Activated CD4-positive, alpha-beta T cell treated with anti-CD3 and anti-CD28 coated beads for 1 hour (primary cell): ENCODE data around the gene ADISSP.
"Not testable (repeated sequence)": the region's sequence is repeated elsewhere in the genome, so short reads cannot be mapped to it uniquely, and the experiment has no call there.

Experiments used
- DNase-seq: peaks from one replicate; pipeline ENCODE4 v3.0.0-alpha.2; 2020

ADISSP gene

DNA sequence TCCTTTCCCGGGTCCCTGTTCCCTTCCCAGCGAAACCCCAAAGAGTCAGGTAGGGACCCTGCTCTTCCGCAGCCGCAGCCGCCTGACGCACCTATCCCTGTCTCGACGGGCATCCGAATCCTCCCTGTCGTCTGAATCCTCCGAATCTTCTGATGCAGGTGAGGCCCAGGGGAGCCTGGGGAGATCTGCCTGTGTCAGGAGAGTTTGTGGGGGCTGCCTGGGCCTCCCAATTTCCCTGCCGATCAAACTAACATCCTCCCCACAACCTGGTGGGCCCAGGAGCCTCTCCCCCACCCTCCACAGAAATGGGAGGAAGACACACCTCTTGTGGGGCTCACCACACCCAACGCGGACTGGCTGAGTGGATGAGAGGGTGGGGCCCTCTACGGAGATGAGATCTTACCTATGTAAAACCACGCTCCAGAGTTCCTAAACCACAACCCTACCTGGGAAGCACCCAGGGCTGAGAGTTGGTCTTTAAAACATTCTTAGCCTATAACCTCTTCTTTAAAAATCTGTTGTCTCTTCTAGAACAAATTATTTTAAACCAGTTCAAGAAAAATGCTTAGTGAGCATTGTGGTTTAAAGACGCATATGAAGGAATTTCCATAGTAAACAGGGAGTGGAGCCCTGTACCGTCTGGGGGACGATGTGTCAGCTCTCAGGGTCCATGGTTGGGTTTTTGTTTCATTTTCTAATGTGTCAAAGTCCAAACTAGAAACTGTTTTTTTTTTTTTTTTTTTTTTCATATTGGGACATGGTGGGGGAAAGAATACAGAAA, 30.2 kb upstream of the ADISSP start:
- DNase-seq = no peak

DNA sequence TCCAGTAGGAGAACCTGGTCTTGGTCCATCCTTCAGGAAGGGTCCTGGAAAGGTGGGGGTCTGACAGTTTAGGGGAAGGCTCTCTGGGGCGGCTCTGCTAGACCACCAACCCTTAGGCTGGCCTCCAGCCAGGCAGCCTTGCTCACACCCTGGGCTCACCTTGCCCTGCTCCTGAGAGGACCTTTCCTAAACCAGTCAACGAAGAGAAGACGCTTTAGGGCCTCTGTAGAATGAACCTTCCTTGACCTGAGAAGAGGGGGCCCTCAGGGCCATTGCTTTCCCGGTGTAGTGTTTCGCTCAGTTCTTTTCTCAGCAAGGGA, 29.6 kb upstream of the ADISSP start:
- DNase-seq = no peak

DNA sequence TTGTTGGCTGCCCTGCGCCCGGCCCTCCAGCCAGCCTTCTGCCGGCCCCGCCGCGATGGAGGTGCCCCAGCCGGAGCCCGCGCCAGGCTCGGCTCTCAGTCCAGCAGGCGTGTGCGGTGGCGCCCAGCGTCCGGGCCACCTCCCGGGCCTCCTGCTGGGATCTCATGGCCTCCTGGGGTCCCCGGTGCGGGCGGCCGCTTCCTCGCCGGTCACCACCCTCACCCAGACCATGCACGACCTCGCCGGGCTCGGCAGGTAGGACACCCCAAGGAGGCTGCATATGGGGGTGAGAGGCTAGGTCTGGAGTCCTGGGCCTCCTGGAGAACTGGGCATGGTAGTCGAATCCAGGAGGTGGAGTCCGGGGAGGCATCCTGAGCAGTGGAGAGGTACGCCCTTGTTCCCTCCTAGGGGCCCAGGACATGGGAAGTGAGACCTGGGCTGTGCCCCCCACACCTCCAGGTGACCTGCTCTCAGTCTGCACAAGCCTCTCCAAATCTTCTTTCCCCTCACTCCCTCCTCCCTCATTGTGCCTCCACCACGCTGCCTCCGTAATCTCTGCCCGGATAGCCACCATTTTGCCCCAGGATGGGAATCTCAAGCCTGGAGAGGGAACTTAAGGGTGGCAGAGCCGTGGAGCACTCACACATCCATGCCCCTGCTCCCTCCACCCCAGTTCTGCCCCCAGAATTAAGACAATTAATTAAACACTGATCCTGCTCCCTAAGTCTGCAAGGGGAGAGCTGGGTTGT, 29.1 kb upstream of the ADISSP start:
- no peak for DNase-seq

DNA sequence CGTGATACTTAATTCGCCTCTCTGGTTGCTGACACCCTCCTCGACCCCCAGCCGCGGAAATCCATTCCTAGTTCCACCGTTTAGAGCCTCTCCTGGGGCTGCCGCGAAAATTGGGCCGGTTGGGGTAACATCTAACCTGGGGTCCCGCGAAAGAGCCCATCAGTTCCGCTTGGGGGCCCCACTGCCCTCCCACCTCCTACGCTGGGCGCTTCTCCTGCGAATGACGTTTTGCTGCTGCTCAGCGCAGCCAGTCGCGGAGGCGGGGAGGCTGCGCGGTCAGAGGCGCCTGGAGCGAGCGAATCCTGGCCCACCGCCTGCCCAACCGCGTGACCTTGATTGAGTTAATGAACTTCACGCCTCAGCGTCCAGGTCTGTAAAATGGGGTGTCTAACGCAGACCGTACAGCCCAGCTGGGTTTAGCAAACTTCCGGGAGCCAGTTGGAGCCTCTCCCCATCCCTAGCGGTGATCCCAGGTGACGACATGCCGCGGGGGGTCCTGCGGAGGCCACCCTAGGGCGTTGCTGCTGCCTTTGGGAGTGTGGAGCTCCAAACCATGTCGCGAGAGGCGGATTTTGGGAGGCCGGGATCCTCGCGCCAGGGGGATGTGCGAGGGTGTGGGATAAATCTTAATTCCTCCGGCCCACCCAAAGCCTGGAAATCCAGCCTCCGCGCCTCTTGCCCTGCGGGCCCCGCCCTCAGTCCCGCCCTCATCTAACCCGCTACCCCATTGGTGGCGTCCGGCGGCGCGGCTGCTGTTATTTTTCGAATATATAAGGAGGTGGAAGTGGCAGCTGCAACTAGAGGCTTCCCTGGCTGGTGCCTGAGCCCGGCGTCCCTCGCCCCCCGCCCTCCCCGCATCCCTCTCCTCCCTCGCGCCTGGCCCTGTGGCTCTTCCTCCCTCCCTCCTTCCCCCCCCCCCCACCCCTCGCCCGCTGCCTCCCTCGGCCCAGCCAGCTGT, 28.2 kb upstream of the ADISSP start, which contains the start of gene CDC25B:
Gene CDC25B, plus strand, starts transcription at position 800 of the 958 bp plus-strand sequence. CDS start 222 bp downstream, outside the sequence.
- DNase-seq = peak; percentile 83

DNA sequence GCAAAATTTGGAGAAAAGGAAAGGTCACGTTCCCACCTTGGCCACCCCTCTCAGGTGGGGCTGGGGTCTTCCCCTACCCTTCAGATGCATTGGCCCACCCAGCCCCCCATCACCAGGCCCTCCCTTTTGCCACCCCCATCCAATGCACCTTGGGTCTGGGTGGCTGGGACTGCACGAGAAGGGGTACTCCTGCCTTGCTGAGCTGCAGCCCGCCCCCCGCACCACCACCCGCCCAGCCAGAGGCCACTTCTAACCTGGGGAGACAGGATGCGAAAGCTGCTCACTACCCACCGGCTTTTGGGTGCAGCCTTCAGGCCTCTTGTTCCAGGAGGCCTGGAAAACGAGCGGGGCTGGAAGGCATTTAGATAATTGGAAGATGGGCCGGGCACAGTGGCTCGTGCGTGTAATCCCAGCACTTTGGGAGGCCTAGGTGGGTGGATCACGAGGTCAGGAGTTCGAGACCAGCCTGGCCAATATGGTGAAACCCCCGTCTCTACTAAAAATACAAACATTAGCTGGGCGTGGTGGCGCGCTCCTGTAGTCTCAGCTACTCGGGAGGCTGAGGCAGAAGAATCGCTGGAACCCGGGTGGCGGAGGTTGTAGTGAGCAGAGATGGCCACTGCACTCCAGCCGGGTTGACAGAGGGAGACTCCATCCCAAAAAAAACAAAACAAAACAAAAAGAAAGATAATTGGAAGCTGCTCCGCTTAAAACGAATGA, 27.3 kb upstream of the ADISSP start:
- DNase-seq = no peak

DNA sequence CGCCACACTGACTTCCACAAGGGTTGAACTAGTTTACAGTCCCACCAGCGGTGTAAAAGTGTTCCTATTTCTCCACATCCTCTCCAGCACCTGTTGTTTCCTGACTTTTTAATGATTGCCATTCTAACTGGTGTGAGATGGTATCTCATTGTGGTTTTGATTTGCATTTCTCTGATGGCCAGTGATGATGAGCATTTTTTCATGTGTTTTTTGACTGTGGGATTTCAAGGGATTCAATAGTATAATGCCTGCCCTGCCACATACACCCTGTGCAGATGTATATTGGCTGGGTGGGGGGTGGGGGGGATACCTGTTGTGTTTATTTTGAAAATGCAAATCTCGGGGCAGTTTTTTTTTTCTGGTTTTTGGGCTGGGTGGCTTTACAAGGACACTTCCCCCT, 26.6 kb upstream of the ADISSP start:
- not testable (repeated sequence) for DNase-seq

DNA sequence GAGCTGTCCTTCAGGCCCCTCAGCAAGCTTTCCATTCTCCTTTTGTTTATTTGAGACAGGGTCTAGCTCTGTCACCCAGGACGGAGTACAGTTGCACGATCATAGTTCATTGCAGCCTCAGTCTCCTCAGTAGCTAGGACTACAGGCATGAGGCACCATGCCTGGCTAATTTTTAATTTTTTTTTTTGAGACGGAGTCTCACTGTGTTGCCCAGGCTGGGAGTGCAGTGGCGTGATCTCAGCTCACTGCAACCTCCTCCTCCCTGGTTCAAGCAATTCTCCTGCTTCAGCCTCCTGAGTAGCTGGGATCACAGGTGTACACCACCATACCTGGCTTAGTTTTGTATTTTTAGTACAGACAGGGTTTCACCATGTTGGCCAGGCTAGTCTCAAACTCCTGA, 21.6 kb upstream of the ADISSP start:
- DNase-seq = not testable (repeated sequence)

DNA sequence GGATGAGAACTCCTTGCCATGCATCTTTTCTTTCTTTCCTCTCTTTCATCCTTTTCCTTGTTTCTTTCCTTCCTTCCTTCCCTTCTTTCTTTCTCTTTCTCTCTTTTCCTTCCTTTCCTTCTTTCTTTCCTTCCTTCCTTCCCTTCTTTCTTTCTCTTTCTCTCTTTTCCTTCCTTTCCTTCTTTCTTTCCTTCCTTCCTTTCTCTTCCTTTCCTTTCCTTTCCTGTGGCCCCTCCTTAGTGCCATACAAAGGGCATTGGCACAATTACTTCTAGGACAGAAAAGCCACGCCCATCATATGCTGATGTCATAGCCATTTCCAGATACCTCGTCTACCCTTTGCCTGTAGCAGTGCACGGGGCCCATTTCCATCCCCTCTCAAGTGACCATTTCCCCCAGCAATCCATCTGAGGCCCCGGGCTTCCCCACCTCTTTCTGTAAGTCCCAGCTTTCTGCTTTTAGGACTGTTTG, 21.2 kb upstream of the ADISSP start:
- no peak for DNase-seq

DNA sequence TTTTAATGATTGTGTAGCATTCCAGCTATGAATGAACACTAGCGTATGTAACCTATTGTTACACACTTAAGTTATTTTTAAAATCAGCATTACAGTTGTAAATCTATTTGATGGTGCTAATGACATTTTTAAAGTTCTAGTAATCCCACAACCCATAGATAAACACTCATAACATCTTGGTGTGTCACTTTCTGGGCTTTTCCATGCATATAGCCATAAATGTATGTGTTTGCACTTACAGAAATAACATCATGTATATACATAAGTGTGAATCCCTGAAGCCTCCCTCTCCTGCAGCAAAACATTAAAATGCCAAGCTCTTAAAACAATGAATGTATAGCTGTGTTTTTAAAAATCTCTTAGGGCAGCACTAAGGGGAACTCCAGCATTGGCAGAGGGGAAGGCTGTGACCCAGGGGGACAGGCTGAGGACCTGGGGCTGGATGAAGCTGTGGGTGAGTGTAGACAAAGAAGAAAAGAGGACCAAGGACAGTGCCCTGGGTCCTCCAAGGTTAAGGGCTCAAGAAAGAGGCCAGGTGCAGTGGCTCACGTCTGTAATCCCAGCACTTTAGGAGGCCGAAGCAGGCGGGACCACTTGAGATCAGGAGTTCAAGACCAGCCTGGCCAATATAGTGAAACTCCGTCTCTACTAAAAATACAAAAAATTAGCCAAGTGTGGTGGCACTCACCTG, 19.9 kb upstream of the ADISSP start:
- DNase-seq = no peak

DNA sequence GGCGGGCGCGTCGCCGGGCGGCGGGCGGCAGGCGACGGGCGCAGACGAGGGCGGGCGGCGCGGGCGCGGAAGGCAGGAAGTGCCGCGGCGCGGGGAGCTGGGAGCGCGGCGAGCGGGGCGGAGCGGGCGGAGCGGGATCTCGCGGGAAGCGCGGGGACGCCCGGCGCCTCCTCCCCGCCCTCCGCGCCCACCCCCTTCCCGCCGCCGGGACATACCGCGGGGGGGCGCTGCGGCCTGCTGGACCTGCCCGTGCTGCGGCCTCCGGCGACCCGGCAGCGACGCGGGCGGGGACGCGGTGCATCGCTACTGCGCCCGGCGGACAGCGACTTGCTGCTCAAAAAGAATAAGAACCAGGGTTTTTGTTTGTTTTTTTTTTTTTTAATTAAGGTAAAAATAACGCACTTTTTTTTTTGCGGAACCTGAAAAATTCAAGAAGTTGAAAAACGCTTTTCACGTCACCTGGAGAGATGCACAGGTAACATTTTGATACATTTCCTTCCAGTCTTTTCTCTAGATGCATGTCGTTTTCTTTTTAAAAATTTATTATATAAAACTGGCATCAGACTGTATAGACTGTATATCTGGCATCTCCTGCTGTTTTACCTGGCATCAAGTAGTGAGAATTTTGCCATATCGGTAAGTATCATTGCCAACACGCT, 19.2 kb upstream of the ADISSP start, which contains the start of gene CENPB:
Gene CENPB, minus strand, starts transcription at position 76 of the 659 bp plus-strand sequence. CDS start 257 bp downstream, outside the sequence.
- peak; percentile 83 for DNase-seq

DNA sequence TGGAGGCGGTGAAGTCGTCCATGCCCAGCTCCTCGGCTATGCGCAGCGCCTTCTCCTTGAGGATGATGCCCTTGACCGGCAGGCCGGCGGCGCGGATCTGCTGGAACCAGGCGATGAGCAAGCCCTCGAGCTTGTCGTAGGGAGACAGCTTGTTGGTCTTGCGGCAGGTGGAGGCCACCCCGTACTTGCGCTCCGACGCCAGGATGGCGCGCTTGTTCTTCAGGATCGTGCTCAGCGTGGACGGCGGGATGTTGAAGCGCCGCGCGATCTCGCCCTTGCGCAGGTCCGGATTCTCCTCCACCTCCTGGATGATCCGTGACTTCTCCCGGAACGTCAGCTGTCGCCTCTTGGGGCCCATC, 18.6 kb upstream of the ADISSP start:
- DNase-seq = no peak

DNA sequence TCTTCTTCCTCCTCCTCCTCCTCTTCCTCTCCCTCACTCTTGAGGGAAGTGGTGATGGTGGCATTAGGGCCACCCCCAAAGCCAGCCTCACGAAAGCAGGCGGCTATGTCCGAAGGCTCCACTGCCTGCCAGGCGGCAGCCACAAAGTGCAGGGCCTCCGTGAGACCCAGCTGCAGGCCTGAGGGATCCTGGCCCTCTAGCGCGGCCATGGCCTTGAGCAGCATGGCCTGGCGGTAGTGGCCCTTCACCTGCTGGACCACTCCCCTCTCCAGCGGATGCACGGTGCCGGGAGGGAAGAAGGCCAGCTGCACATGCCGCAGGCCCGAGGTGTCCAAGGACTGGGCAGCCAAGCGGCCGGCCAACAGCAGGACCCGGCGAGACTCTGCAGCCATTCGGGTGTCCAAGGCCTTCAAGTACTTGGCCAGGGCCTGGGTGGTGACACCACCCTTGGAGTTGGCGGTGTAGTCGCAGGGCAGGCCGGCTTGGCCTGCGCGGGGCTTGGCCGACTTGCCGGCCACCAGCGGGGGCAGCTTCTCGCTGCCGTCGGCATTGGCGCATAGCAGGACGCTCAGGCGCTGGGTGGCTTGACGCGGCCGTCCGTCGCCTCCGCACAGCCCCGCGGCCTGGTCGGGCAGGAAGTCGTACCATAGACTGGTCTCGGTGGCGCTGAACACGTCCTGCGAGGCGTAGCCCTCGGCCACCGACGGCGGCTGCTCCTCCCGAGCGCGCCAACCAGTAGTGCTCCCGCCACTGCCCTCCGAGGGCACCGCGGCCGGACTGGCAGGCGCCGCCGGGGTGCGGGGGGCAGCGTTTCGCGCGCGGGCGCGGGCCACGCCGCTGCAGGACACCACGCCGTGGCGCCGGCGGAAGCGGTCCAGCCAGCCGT, 17.9 kb upstream of the ADISSP start:
- no peak for DNase-seq

DNA sequence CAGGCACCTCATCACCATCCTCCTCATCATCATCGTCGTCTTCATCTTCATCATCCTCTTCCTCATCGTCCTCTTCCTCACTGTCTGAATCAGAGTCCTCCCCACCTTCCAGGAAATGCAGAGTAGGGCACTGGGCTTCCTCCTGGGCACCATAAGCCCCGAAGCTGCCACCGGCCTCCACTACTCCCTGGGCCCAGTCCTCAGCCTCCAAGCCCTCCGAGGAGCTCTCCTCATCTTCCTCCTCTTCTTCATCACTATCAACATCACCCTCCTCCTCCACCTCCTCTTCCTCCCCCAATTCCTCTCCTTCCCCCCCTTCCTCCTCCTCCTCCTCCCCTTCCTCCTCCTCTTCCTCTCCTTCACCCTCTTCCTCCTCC, 17.3 kb upstream of the ADISSP start:
- no peak for DNase-seq

DNA sequence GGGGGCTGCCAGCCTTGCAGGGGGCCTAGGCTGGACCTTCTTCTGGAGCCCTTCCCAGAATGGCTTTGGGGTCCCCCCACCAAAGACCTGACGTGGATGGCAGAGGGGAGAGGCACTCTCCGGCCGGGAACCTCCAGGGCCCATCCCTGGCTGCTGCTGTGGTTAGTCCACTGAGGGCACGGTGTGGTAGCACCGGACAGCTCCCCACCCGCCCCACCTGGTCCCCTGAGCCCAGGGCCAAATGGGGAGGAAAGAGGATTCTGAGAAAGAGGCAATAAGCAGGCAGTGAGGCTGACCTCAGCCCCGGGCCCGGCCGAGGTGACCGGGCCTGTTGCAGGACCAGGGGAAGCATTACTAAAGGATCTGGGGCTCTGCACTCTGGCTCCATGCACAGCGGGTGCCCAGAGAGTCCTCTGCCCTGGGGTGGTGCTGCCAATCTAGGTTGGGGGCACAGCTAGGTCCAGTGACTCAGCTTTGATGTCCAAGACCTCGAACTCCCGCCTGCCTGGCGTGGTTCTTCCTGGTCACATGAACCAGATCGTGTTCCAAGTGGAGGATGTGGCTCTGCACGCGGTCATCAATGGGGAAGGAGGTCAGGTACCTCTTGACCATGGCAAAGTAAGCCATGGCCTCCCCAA, 16.8 kb upstream of the ADISSP start:
- DNase-seq = no peak

DNA sequence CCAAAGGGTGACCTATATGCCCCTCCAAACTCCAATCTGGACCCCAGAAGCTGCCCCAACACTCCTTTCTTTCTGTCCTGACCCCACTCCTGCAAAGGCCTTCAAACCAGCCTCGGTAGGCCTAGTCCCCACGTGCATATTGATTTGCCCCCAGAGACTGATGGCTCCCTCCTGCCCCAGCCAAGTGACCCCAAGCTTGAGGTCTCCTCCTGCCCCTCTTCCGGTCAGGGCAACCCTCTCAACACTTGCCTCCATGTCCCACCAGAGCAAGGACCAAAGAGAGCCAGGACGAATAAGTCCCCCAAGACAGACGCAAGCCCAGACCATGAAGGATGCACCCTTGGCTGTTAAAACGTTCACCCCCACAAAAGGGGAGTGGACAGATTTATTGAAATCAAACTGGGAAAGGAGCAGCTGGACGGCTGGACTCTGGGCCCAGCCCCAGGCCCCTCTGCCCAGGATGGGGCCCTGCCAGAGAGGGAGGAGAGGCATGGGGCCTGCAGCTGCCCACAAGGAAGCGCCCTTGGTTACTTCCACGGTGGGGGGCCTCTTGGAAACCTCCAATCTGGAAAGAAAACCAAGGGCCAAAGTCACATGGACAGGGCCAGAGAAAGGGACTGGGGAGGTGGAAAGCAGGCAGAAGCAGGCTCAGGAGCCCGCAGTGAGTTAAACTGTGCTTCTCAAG, 16.1 kb upstream of the ADISSP start:
- DNase-seq = no peak

DNA sequence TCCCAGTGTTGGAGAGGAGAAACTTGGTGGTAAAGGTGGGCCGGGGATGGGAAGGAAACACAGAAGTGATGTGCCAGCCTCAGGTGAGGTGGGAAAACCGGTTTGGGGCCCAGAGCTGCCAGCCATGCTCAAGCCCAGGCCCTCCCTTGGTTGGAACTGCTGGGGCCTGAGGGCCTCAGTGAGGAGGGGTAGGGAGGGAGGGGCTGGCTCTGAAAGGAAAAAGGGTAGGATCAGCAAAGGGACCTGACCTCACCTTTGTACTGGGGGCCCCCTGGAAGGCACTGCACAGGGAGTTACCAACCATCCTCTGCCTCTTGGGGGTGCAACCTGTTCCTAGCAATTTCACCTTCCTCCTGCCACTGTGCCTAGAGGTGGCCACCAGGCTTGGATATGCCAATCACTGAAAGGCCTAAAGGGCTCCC, 15.5 kb upstream of the ADISSP start:
- DNase-seq = no peak

DNA sequence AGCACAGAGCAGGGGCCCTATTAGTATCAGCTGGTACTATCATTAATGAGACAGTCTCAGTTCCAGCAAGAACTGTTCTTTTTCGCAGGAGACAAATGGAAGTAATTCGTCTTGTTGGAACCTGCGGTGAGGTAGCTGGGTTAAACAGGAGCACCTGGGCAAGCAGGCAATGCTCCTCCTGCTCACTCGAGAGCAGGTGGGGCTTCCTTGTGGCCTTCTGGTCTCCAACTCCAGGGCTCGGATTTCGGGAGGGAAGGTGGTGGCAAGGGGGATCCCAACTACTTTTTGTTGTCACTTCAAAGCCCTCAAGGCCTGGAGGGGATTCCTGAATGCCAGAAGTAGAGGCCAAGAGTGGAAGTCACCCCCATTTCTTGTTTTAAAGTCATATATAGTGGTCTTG, 15.0 kb upstream of the ADISSP start:
- no peak for DNase-seq

DNA sequence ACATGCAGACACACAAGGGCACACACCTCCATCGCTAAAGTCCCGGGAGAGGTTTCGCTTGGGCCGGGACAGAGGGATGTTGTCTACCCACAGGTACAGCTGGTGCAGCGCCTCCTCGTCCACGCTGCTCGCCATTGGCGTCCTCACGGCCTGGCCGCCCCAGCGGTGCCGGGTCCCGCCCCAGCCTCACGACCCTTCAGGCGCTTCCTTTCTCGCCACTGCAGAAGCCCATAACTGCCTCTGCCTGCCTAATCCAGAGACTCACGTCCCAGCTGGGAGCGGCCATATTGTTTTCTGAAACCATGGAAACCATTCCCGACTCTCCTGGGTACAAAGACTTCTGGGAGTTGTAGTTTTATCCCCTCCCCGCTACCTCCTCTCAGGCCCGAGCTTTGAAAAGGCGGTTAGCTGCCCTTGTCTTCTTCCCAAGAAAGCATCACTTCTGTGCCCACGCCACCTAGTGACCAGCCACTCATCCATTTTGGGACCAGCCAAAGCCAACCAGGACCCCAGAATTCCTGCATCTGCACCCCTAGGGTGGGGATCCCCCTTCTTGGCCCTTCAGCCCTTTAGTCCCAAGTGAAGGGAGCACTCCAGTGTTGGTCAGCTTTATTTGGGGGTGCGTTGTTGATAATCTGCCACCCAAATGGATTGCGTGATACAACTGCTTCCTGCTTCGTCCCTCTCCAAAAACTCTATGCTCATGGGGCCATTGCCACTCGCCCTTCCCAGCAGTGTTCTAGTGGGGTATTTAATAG, 13.8 kb upstream of the ADISSP start, which contains the start of gene SPEF1:
Gene SPEF1, minus strand, starts transcription at position 296 of the 758 bp plus-strand sequence. Its CDS starts 161 bp downstream, at position 135.
- DNase-seq = no peak
